Heart right ventricle (tissue), 16 donors: ENCODE data around the gene OVOL3. TPM values are rescaled to one million over a fixed set of nuclear protein-coding genes. Genes with fewer than 3 reads are reported as not detected.
"Not testable (repeated sequence)": the region's sequence is repeated elsewhere in the genome, so short reads cannot be mapped to it uniquely, and the experiment has no call there.

Source experiments
- ATAC-seq, 8 donors: fragments of 200-7000 bp; cut with Tn5 transposase; one replicate each; pipeline ENCODE4 v1.9.1; 2020; ENCODE audit warnings: mild to moderate bottlenecking in 8 of 8, moderate library complexity in 8 of 8, moderate number of reproducible peaks in 1 of 8
- DNase-seq, 2 donors: peaks; one replicate each; pipeline ENCODE4 v3.0.0-alpha.2; 2020
- H3K27ac ChIP-seq, 10 donors: fragments of 200-600 bp; sonication (generic) in 2 of 10; one replicate each; pipeline versions ENCODE4 v1.5.0 to v1.8.0; 2020 to 2022; ENCODE audit warnings: mild to moderate bottlenecking in 3 of 10
- H3K27me3 ChIP-seq, 7 donors: fragments of 200-600 bp; one replicate each; pipeline ENCODE4 v1.8.0; 2021 to 2022; ENCODE audit warnings: mild to moderate bottlenecking in 2 of 7
- H3K36me3 ChIP-seq, 9 donors: fragments of 200-600 bp; sonication (generic) in 1 of 9; one replicate each; pipeline versions ENCODE4 v1.5.0 to v1.8.0; 2020 to 2022; ENCODE audit warnings: mild to moderate bottlenecking in 2 of 9
- H3K4me1 ChIP-seq, 9 donors: fragments of 200-600 bp; sonication (generic) in 1 of 9; one replicate each; pipeline versions ENCODE4 v1.5.0 to v1.8.0; 2020 to 2022; ENCODE audit warnings: mild to moderate bottlenecking in 4 of 9
- H3K4me3 ChIP-seq, 10 donors: fragments of 200-600 bp; sonication (generic) in 2 of 10; one replicate each; pipeline versions ENCODE4 v1.5.0 to v1.8.0; 2020 to 2022; ENCODE audit warnings: mild to moderate bottlenecking in 7 of 10, moderate library complexity in 2 of 10
- H3K9me3 ChIP-seq, 11 donors: fragments of 200-600 bp in 10 of 11; sonication (generic) in 2 of 11; one replicate each; pipeline versions ENCODE4 v1.5.0 to v1.8.0; 2013 to 2022; ENCODE audit warnings: mild to moderate bottlenecking in 2 of 11, control low read depth in 1 of 11, moderate library complexity in 1 of 11
- WGBS, 2 donors: extraction: QIAGEN DNeasy Blood & Tissue Kit; methylation state at CpG; one replicate each; pipeline ENCODE4 v1.1.7; 2013; ENCODE audit warnings: inconsistent platforms in 1 of 2; 5-methylcytosine and 5-hydroxymethylcytosine counted together
- intact Hi-C, 10 donors: fragments of 100-400 bp; cut with DNase I; formaldehyde crosslinking; loops; one replicate each; pipeline versions ENCODE4 v1.11.1 to v1.14.2; 2022
- long read RNA-seq, 3 donors: library from polyadenylated mRNA; unstranded; transcript quantifications; one replicate each; pipeline ENCODE4 v2.0.0, GENCODE V29; 2020 to 2021
- polyA plus RNA-seq, 2 donors: library from polyadenylated mRNA; stranded (reverse); fragments of 200-250 nt; gene quantifications; one replicate each; pipeline ENCODE4 v1.2.3, GENCODE V29; 2013
- total RNA-seq, 10 donors: library from RNA; stranded (reverse); fragmentation: NEBNext Ultra II Directional in 3 of 10; extraction: Animal tissue kit (Norgen Biotek cat#: 25700) in 3 of 10; gene quantifications; one replicate each; pipeline versions ENCODE4 v1.2.1 to v1.2.4, GENCODE V29; 2021 to 2023
- TF ChIP-seq, protein P1 (sequence below), 9 donors: fragments of 200-600 bp; sonication (generic) in 2 of 9; IDR thresholded peaks; one replicate each; pipeline versions ENCODE4 v1.5.0 to v1.8.0; 2021 to 2022; ENCODE audit warnings: antibody characterized with exemption in 9 of 9, mild to moderate bottlenecking in 5 of 9, moderate library complexity in 1 of 9
- donor health status: Arrhythmogenic right ventricular cardiomyopathy.
- donor health status: ischemic (EF 13 %, LVEDD 7.1; RV severe dilation, severe dysfunction).
- donor health status: healthy with polysubstance abuse.
- donor health status: DM: no; HTN: yes; CAD: no.
- donor health status: DM: no; HTN: no; CAD: no.
- donor health status: ischemic (EF 25% LVEDD 6.9; RV normal size, moderate dysfunction).
- donor health status: ischemic (EF 25% LVEDD 5.7; RV mildly dilated, moderate dysfunction).
- donor health status: healthy.
- donor health status: DM: yes; HTN: yes; CAD: no.
- donor health status: Ischemic cardiomyopathy.
- donor health status: ischemic (EF 35%, LVEDD 5.7; RV mildly dilated, moderate dysfunction).
- donor health status: nonischemic (EF 11% LVEDD 7.7; RV severe dilation, severe dysfunction).
- donor health status: DM: yes; HTN: yes; CAD: no.
- donor health status: PGD.
- donor health status: ischemic (EF 29% LVEDD 5.4; RV normal size, mild dysfunction).
- donor health status: nonischemic (EF 23%, LVEDD 6.1; RV moderate dilation, normal function).

The OVOL3 gene
- total RNA-seq (not detected), polyA plus RNA-seq (not detected)
- long read RNA-seq, donor 1, result 0 reads
- long read RNA-seq, donor 2, result 0 reads
- long read RNA-seq, donor 3, result 0 reads

DNA sequence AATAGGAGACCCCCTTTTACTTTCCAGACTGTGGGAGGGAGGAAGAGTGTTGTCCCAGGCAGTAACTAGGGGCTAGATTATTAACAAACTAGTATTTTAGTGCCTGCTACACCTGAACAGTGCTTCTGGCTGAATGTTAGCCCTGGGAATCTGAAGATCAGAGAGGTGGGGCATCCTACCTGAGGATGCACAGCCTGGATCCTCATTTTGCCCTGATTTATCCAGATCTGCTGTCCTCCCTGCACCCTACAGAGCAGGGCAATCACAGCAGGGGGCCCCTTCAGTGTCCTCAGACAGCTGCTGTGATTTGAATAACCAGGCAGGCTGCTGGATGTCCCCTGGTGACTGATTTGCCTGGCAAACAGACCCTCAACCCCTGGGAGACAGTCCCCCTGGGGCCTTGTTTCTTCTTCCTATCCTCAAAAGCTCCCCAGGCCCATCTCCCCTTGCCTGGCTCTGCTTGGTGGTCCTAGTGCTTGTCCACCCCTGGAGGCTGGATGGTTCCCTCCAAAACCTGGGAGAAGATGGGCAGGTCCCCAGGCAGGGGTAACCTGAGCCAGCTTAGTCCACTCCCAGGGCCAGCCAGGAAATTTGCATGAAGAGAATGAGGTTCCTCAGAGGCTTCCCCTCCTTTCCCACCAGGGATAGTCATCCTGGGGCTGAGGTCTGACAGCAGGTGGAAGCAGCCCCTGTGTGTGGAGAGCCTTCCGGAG, at the start of gene OVOL3:
TSS of gene OVOL3 (plus strand) at position 657 of the 713 bp plus-strand sequence. CDS start 60 bp downstream, outside the sequence.
- peaks cover 0 to 15% (median 10%) of the 10 kb centered on the region in 9 donors for H3K4me1 ChIP-seq
- intact Hi-C loops, result loop anchor here in 5 of 10 donors (5.0 to 10.0 kb wide), 5 partner anchors 46 to 116 kb away; partner anchors contain the start of genes SDHAF1 (in 1 of the 5), THAP8 (in 1 of the 5) and WDR62 (in 1 of the 5)
- peaks cover 0 to 34% (median 11%) of the 10 kb centered on the region in 9 donors for H3K36me3 ChIP-seq
- H3K27ac ChIP-seq, result no peak within 1 kb of the TSS
- DNase-seq (no peak), ATAC-seq (no peak)
- H3K4me3 ChIP-seq, result no peak within 1 kb of the TSS
- H3K9me3 ChIP-seq, result no peaks in the 10 kb centered on the region
- no peaks in the 10 kb centered on the region for H3K27me3 ChIP-seq
- TF ChIP-seq, protein P1, sequence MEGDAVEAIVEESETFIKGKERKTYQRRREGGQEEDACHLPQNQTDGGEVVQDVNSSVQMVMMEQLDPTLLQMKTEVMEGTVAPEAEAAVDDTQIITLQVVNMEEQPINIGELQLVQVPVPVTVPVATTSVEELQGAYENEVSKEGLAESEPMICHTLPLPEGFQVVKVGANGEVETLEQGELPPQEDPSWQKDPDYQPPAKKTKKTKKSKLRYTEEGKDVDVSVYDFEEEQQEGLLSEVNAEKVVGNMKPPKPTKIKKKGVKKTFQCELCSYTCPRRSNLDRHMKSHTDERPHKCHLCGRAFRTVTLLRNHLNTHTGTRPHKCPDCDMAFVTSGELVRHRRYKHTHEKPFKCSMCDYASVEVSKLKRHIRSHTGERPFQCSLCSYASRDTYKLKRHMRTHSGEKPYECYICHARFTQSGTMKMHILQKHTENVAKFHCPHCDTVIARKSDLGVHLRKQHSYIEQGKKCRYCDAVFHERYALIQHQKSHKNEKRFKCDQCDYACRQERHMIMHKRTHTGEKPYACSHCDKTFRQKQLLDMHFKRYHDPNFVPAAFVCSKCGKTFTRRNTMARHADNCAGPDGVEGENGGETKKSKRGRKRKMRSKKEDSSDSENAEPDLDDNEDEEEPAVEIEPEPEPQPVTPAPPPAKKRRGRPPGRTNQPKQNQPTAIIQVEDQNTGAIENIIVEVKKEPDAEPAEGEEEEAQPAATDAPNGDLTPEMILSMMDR (IDR thresholded peaks at IDR 0.05), result no peak
- 43 to 100% methylated on average over 1 of the region's 1 CpG for WGBS, 2 donors

DNA sequence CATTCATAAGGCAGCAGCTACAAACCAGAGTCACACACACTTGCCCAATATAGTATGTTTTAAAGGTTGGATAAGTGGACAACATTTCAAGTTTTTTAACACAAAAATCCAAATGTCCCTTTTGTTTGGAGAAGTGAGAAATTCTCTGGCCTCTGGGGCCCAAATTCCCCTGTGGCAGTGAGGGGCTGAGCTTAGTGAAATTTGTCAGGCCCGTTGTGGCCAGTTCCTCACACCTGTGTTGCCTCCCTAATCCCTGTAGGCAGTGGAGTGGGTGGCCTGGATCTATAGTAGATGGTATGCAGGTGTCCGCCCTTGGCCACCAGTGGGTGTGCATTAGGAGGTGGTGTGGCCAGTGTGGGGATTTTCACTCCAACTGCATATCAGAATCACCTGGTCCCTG, 49.6 kb upstream of the OVOL3 start:
- no peaks in the 10 kb centered on the region for H3K27me3 ChIP-seq
- WGBS, 2 donors, result 97 to 100% methylated on average over 2 of the region's 2 CpGs
- no peaks in the 10 kb centered on the region for H3K4me1 ChIP-seq
- ATAC-seq (no peak), DNase-seq (no peak)
- no peaks in the 10 kb centered on the region for H3K9me3 ChIP-seq
- TF ChIP-seq, protein P1 (IDR thresholded peaks at IDR 0.05), result no peak
- H3K27ac ChIP-seq, result no peak overlapping the region
- H3K36me3 ChIP-seq, result peaks cover 0 to 25% (median 0%) of the 10 kb centered on the region in 9 donors
- intact Hi-C loops, result loop anchor here in 9 of 10 donors (2.0 to 10.0 kb wide), 6 partner anchors 51 to 113 kb away; partner anchors contain the start of genes OVOL3 (in 3 of the 9), POLR2I (in 3 of the 9) and TBCB (in 1 of the 9)
- H3K4me3 ChIP-seq, result no peak overlapping the region

DNA sequence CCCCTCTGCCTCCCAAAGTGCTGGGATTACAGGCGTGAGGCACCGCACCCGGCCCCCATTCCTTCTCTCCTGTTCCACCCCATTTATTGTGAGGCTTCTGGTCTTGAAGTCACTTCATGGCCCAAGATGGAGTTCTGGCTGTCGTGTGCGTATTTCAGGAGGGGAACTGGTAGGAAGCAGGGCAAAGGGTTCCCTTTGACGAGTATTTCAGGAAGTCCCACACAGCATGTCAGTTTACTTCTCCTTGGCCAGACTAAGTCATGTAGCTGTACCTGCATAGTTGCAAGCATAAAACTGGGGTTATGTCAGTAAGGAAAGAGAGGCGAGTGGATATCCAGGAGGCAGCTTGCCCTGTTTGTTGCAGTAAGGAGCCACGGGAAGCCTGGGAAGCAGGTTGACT, 46.1 kb upstream of the OVOL3 start:
- 94 to 96% methylated on average over 8 of the region's 8 CpGs for WGBS, 2 donors
- Histone ChIP-seq H3K4me3 (no peak overlapping the region), H3K36me3 (peaks cover 0 to 40% (median 0%) of the 10 kb centered on the region in 9 donors), H3K27me3 (no peaks in the 10 kb centered on the region), H3K9me3 (no peaks in the 10 kb centered on the region), H3K4me1 (no peaks in the 10 kb centered on the region), H3K27ac (no peak overlapping the region)
- intact Hi-C loops, result loop anchor here in 7 of 10 donors (5.0 to 10.0 kb wide), 6 partner anchors 37 to 110 kb away; partner anchors contain the start of genes OVOL3 (in 3 of the 7), POLR2I (in 3 of the 7) and TBCB (in 1 of the 7)
- ATAC-seq (no peak), DNase-seq (no peak)
- TF ChIP-seq, protein P1 (IDR thresholded peaks at IDR 0.05), result no peak

DNA sequence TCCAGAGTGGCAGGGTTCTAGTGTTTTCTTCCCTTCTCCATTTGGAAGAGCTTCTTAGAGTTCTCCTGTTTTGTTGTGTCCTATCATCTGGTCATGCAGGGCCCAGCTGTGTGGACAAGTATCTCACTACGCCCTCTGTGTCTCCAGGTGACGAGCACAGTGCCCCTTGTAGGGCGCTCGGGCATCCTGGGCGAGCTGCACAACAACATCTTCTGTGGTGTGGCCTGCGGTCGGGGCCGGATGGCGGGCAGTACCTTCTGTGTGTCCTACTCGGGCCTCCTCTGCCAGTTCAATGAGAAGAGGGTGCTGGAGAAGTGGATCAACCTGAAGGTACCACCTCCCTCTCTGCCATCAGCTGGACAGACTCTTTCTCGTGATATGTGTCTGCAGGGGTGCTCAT, 43.3 kb upstream of the OVOL3 start:
- no peak overlapping the region for H3K27ac ChIP-seq
- no peak overlapping the region for H3K4me3 ChIP-seq
- peaks cover 0 to 39% (median 0%) of the 10 kb centered on the region in 9 donors for H3K36me3 ChIP-seq
- TF ChIP-seq, protein P1 (IDR thresholded peaks at IDR 0.05), result no peak
- no peak for DNase-seq
- peaks cover 0 to 9% (median 0%) of the 10 kb centered on the region in 9 donors for H3K4me1 ChIP-seq
- no peak for ATAC-seq
- intact Hi-C loops, result loop anchor here in 3 of 10 donors (5.0 to 10.0 kb wide), 3 partner anchors 35 to 107 kb away; partner anchors contain the start of genes OVOL3 (in 1 of the 3), POLR2I (in 1 of the 3) and TBCB (in 1 of the 3)
- WGBS, 2 donors, result 96 to 97% methylated on average over 11 of the region's 11 CpGs
- no peaks in the 10 kb centered on the region for H3K27me3 ChIP-seq
- H3K9me3 ChIP-seq, result no peaks in the 10 kb centered on the region

DNA sequence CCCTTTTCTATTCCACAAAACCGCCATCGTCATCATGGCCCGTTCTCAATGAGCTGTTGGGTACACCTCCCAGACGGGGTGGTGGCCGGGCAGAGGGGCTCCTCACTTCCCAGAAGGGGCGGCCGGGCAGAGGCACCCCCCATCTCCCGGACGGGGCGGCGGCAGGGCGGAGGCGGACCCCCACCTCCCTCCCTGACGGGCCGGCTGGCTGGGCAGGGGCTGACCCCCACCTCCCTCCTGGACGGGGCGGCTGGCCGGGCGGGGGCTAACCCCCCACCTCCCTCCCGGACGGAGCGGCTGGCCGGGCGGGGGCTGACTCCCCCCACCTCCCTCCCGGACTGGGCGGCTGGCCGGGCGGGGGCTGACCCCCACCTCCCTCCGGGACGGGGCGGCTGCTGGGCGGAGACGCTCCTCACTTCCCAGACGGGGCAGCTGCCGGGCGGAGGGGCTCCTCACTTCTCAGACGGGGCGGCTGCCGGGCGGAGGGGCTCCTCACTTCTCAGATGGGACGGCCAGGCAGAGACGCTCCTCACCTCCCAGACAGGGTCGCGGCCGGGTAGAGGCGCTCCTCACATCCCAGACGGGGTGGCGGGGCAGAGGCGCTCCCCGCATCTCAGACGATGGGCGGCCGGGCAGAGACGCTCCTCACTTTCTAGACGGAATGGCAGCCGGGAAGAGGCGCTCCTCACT, 42.0 kb upstream of the OVOL3 start:
- H3K9me3 ChIP-seq, ATAC-seq, H3K4me1 ChIP-seq, H3K27ac ChIP-seq, H3K27me3 ChIP-seq, H3K4me3 ChIP-seq, DNase-seq: not testable (repeated sequence)
- WGBS, 2 donors, result 97% methylated on average over 37 to 54 of the region's 57 CpGs
- intact Hi-C loops, result loop anchor here in 3 of 10 donors (5.0 to 10.0 kb wide), 3 partner anchors 33 to 106 kb away; partner anchors contain the start of genes OVOL3 (in 1 of the 3), POLR2I (in 1 of the 3) and TBCB (in 1 of the 3)
- H3K36me3 ChIP-seq, result peaks cover 0 to 44% (median 0%) of the 10 kb centered on the region in 9 donors
